Panc1 (cell line): Measurements from ENCODE around the gene UBQLN4. TPM values are rescaled to one million over a fixed set of nuclear protein-coding genes. Genes with fewer than 3 reads are reported as not detected.

Source experiments
- ATAC-seq: fragments of 200-7000 bp; cut with Tn5 transposase; 2 replicates; pipeline ENCODE4 v1.9.1; 2020; ENCODE audit warnings: mild to moderate bottlenecking, moderate library complexity
- BruUV-seq: library from RNA; stranded (reverse); fragments of 400-500 nt; replicated peaks from 2 replicates; lab custom pipeline; 2021; lab: Mats Ljungman, UMichigan
- CTCF ChIA-PET: fragments of 300-600 bp; sonication (Branson Sonifier 250); formaldehyde crosslinking; loops from one replicate; lab custom pipeline; 2022; ENCODE audit warnings: antibody characterized with exemption; lab: Charles Lee
- POLR2A ChIA-PET: fragments of 300-600 bp; sonication (Branson Sonifier 250); formaldehyde crosslinking; loops from one replicate; lab custom pipeline; 2022; ENCODE audit warnings: antibody characterized with exemption; lab: Charles Lee
- DNase-seq: peaks from one replicate; pipeline ENCODE4 v3.0.0-alpha.2; 2010; ENCODE audit warnings: low read depth, low spot score
- H3K27ac ChIP-seq: 2 replicates; pipeline ENCODE4 v1.5.1; 2011; ENCODE audit warnings: mild to moderate bottlenecking, low read length, inconsistent platforms
- H3K27me3 ChIP-seq: fragments of 200-500 bp; sonication (Bioruptor generic); 2 replicates; pipeline ENCODE4 v1.6.0; 2014; ENCODE audit warnings: low read length, inconsistent platforms; ENCODE audit not compliant: control insufficient read depth, insufficient read depth
- H3K36me3 ChIP-seq: fragments of 200-500 bp; sonication (Bioruptor generic); 2 replicates; pipeline ENCODE4 v1.5.1; 2014; ENCODE audit warnings: inconsistent platforms, mild to moderate bottlenecking, low read length, moderate library complexity; ENCODE audit not compliant: control insufficient read depth, insufficient read depth
- H3K4me1 ChIP-seq: 2 replicates; pipeline ENCODE4 v1.5.1; 2011; ENCODE audit warnings: inconsistent platforms, mild to moderate bottlenecking, low read length, moderate library complexity; ENCODE audit not compliant: control insufficient read depth, insufficient read depth
- H3K4me3 ChIP-seq, 2 experiments: 2 replicates each; pipeline ENCODE4 v1.5.1; 2011 to 2012; ENCODE audit warnings: low read depth in 2 of 2, low read length in 2 of 2, mild to moderate bottlenecking in 2 of 2, inconsistent platforms in 1 of 2, moderate library complexity in 1 of 2
- H3K9me3 ChIP-seq: fragments of 200-500 bp; sonication (Bioruptor generic); 2 replicates; pipeline ENCODE4 v1.5.1; 2014; ENCODE audit warnings: low read depth, mild to moderate bottlenecking, inconsistent platforms, low read length, moderate library complexity; ENCODE audit not compliant: control insufficient read depth, insufficient read depth
- CTCF ChIP-seq: fragments of 450-650 bp; IDR thresholded peaks from 2 replicates; pipeline ENCODE4 v1.5.1; 2017; ENCODE audit warnings: mild to moderate bottlenecking
- POLR2AphosphoS5 ChIP-seq: IDR thresholded peaks from 2 replicates; pipeline ENCODE4 v1.6.1; 2012; ENCODE audit warnings: mild to moderate bottlenecking, low read depth, low read length, moderate library complexity
- REST ChIP-seq, 2 experiments: IDR thresholded peaks; 2 replicates each; pipeline ENCODE4 v1.6.1; 2011 to 2012; ENCODE audit warnings: low read depth in 2 of 2, control low read depth in 1 of 2, low read length in 1 of 2, mild to moderate bottlenecking in 1 of 2, moderate library complexity in 1 of 2; ENCODE audit not compliant: insufficient read depth in 1 of 2
- SIN3A ChIP-seq: IDR thresholded peaks from 2 replicates; pipeline ENCODE4 v1.6.1; 2012; ENCODE audit warnings: low read depth, mild to moderate bottlenecking, low read length, moderate library complexity, borderline replicate concordance; ENCODE audit not compliant: insufficient read depth
- TCF7L2 ChIP-seq: IDR thresholded peaks from 2 replicates; pipeline ENCODE4 v1.6.1; 2011; ENCODE audit warnings: mild to moderate bottlenecking, low read depth, low read length, inconsistent platforms
- in situ Hi-C: cut with HindIII; loops from 2 replicates; pipeline ENCODE4 v1.10.0; 2016; ENCODE audit warnings: low sequenced_read_pairs, low pct_unique_long_range_greater_than_20kb
- intact Hi-C: fragments of 100-400 bp; cut with micrococcal nuclease; formaldehyde crosslinking; loops from one replicate; pipeline ENCODE4 v1.10.0; 2022; ENCODE audit not compliant: unreplicated experiment
- total RNA-seq: library from RNA; stranded (reverse); gene quantifications from one replicate; pipeline ENCODE4 v1.2.1, GENCODE V29; 2021; ENCODE audit not compliant: unreplicated experiment

The UBQLN4 gene
- total RNA-seq, 1 experiment from 2014 or later: 60.0 TPM

- ChIA-PET CTCF (no interaction called here), POLR2A (no interaction called here)
- in situ Hi-C loops: no loop called here
- H3K9me3 ChIP-seq: no peaks in the 10 kb centered on the region
- H3K27ac ChIP-seq: no peak overlapping the region
- peaks cover 3% of the 10 kb centered on the region; the same call in 1 of the 2 replicates for H3K36me3 ChIP-seq
- intact Hi-C loops: no loop called here
- TF ChIP-seq REST (IDR thresholded peaks at IDR 0.05; ENCODE audit: insufficient read depth in 1 of 2, low read depth in 2 of 2, low read length in 1 of 2) (0 out of 4 replicates have a peak, but pooled peaks of 1 of the 2 experiments have one; percentile 11), POLR2AphosphoS5 (no peak)
- no peak for DNase-seq
- peak; percentile 54 for ATAC-seq
- no peaks in the 10 kb centered on the region for H3K27me3 ChIP-seq
- peaks cover 14% of the 10 kb centered on the region for H3K4me1 ChIP-seq
- BruUV-seq: no TSS peak
- no peak overlapping the region for H3K4me3 ChIP-seq
Measured at GRCh38 chr1:156006666-156007376, 46.8 kb downstream of the UBQLN4 start.

- BruUV-seq: no TSS peak
- Histone ChIP-seq H3K36me3 (no peaks in the 10 kb centered on the region), H3K9me3 (no peaks in the 10 kb centered on the region), H3K27ac (no peak overlapping the region), H3K27me3 (no peaks in the 10 kb centered on the region), H3K4me1 (peaks cover 25% of the 10 kb centered on the region), H3K4me3 (no peak overlapping the region)
- CTCF ChIA-PET: no interaction called here
- DNase-seq: no peak
- no peak for TF ChIP-seq TCF7L2
- TF ChIP-seq SIN3A: no peak
- no peak for TF ChIP-seq CTCF
- no peak for TF ChIP-seq POLR2AphosphoS5
- no peak for TF ChIP-seq REST (IDR thresholded peaks at IDR 0.05; ENCODE audit: insufficient read depth in 1 of 2, low read depth in 2 of 2, low read length in 1 of 2)
- ATAC-seq: peak; percentile 14; the same call in 1 of the 2 replicates
- in situ Hi-C loops: no loop called here
- intact Hi-C loops: no loop called here
- POLR2A ChIA-PET: no interaction called here
Measured at GRCh38 chr1:156004843-156005584, 48.6 kb downstream of the UBQLN4 start.
